ACC112 (cell line): ENCODE data around the gene TMEFF1.

Source experiments
- H2AFZ ChIP-seq: fragments of 200-600 bp; sonication (generic); one replicate; pipeline ENCODE4 v1.6.0; 2017; ENCODE audit warnings: antibody characterized with exemption, low read length; ENCODE audit not compliant: unreplicated experiment
- H3K27ac ChIP-seq: fragments of 200-600 bp; sonication (generic); 2 replicates; pipeline ENCODE4 v1.5.1; 2014; ENCODE audit warnings: low read depth, mild to moderate bottlenecking, antibody characterized with exemption, low read length, moderate library complexity
- H3K27me3 ChIP-seq: fragments of 200-600 bp; sonication (generic); 2 replicates; pipeline ENCODE4 v1.6.1; 2014; ENCODE audit warnings: mild to moderate bottlenecking, antibody characterized with exemption, low read length, moderate library complexity, mixed read lengths; ENCODE audit not compliant: insufficient read depth
- H3K36me3 ChIP-seq: fragments of 200-600 bp; sonication (generic); 2 replicates; pipeline ENCODE4 v1.6.1; 2016; ENCODE audit warnings: mild to moderate bottlenecking, antibody characterized with exemption, low read length, moderate library complexity, mixed read lengths; ENCODE audit not compliant: insufficient read depth
- H3K4me1 ChIP-seq: fragments of 200-600 bp; sonication (generic); one replicate; pipeline ENCODE4 v1.6.1; 2016; ENCODE audit warnings: low read length, mixed read lengths; ENCODE audit not compliant: insufficient read depth, unreplicated experiment, control insufficient read depth
- H3K4me3 ChIP-seq: fragments of 200-600 bp; sonication (generic); 2 replicates; pipeline ENCODE4 v1.5.1; 2014; ENCODE audit warnings: mild to moderate bottlenecking, low read depth, low read length
- H3K79me2 ChIP-seq: fragments of 200-600 bp; sonication (generic); one replicate; pipeline ENCODE4 v1.6.0; 2016; ENCODE audit warnings: low read length; ENCODE audit not compliant: control insufficient read depth, unreplicated experiment, insufficient read depth

TMEFF1 gene

GRCh38 chr9:100472788-100473275 lies at the start of gene TMEFF1:
TMEFF1 (plus strand) TSS chr9:100473149; CDS start chr9:100473545, 396 bp downstream.
- peak within 1 kb of the TSS; percentile 77 for H2AFZ ChIP-seq

DNA sequence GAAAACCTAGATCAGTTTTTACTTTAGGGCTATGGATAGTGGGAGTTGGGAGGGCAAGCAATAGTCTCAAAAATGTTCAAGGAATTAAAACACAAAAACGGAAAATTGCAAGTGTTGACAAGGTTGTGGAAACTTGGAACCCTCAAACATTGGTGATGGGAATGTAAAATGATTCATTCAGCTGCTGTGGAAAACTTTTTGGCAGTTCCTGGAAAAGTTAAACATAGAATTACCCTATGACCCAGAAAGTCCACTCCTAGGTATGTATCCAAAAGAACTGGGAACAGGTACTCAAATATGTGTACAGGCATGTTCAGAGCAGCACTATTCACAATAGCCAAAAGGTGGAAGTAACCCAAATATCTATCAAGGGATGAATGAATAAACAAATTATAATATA lies 47.2 kb upstream of the TMEFF1 start:
- peaks cover 33% of the 10 kb centered on the region for H3K4me1 ChIP-seq
- H3K27ac ChIP-seq = peak overlapping the region; percentile 94
- peak overlapping the region; percentile 79 for H2AFZ ChIP-seq
- no peaks in the 10 kb centered on the region for H3K27me3 ChIP-seq
- no peaks in the 10 kb centered on the region for H3K36me3 ChIP-seq
- H3K79me2 ChIP-seq = peaks cover 28% of the 10 kb centered on the region
- H3K4me3 ChIP-seq = peak overlapping the region; percentile 84

More at GRCh38 chr9:100472788-100473275, at the start of gene TMEFF1:
- peak within 1 kb of the TSS; percentile 87 for H3K4me3 ChIP-seq
- no peak within 1 kb of the TSS for H3K27ac ChIP-seq
- H3K79me2 ChIP-seq = no peaks in the 10 kb centered on the region
- H3K4me1 ChIP-seq = no peaks in the 10 kb centered on the region
- H3K36me3 ChIP-seq = no peaks in the 10 kb centered on the region
- H3K27me3 ChIP-seq = no peaks in the 10 kb centered on the region

- Histone ChIP-seq H3K27ac (peak overlapping the region; percentile 94), H3K4me3 (peak overlapping the region; percentile 84), H3K4me1 (peaks cover 34% of the 10 kb centered on the region), H2AFZ (peak overlapping the region; percentile 79), H3K36me3 (no peaks in the 10 kb centered on the region), H3K79me2 (peaks cover 32% of the 10 kb centered on the region), H3K27me3 (no peaks in the 10 kb centered on the region)
Measured at GRCh38 chr9:100426189-100426529, 46.8 kb upstream of the TMEFF1 start.

GRCh38 chr9:100426530-100427365 lies 46.2 kb upstream of the TMEFF1 start, which contains the start of gene MSANTD3:
MSANTD3 (plus strand) TSS chr9:100427143; CDS start chr9:100441939, 14,796 bp downstream.
- Histone ChIP-seq H3K79me2 (peaks cover 38% of the 10 kb centered on the region), H3K27me3 (no peaks in the 10 kb centered on the region), H3K27ac (peak within 1 kb of the TSS; percentile 98), H3K4me3 (peak within 1 kb of the TSS; percentile 89), H3K36me3 (no peaks in the 10 kb centered on the region), H3K4me1 (peaks cover 31% of the 10 kb centered on the region), H2AFZ (peak within 1 kb of the TSS; percentile 79)

GRCh38 chr9:100427366-100428263 lies 45.3 kb upstream of the TMEFF1 start:
- H3K27ac ChIP-seq = peak overlapping the region; percentile 98
- H3K4me3 ChIP-seq = peak overlapping the region; percentile 89
- peaks cover 31% of the 10 kb centered on the region for H3K4me1 ChIP-seq
- no peak overlapping the region for H2AFZ ChIP-seq
- no peaks in the 10 kb centered on the region for H3K27me3 ChIP-seq
- H3K36me3 ChIP-seq = no peaks in the 10 kb centered on the region
- H3K79me2 ChIP-seq = peaks cover 46% of the 10 kb centered on the region

DNA sequence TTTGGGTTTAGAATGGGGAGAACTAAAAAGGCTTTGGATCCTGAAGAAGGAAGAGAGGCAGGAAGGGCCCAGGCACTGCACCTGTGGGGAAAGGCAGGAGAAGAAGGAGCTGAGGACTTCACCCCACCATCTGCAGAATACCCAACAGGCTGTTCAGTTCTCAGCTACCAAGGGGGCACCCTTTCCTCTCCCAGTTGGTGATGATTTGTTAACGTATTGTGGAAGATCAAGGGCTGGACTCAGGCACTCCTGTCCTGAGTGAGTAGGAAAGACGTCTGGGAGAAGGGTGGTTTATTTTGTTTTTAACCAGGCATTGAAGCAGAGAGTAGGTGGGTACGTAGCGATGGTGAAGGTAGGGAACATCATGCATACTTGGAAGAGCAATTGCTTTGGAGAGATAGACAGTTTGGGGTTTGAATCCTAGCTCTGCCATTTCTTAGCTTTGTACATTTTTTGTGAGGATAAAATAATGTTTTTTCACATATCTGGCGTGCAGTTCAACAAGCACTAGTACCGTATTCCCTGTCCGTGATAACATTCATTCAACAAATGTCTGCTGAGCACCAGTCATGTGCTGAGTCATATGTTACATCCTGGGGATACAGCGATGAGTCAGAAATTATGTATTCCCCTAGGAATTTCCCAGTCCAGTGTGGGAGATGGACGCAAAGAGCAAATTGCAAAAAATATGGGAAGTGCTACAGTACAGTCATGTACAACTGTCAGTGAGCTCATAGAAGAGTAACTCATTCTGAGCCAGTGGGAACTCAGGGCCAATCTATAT lies 43.9 kb upstream of the TMEFF1 start:
- Histone ChIP-seq H3K36me3 (no peaks in the 10 kb centered on the region), H3K4me3 (peak overlapping the region; percentile 89), H3K27ac (peak overlapping the region; percentile 98), H2AFZ (no peak overlapping the region), H3K79me2 (peaks cover 61% of the 10 kb centered on the region), H3K27me3 (no peaks in the 10 kb centered on the region), H3K4me1 (peaks cover 31% of the 10 kb centered on the region)

- Histone ChIP-seq H3K36me3 (no peaks in the 10 kb centered on the region), H3K27me3 (no peaks in the 10 kb centered on the region), H3K79me2 (peaks cover 74% of the 10 kb centered on the region), H2AFZ (no peak overlapping the region), H3K4me1 (peaks cover 31% of the 10 kb centered on the region), H3K4me3 (peak overlapping the region; percentile 89), H3K27ac (peak overlapping the region; percentile 98)
Measured at GRCh38 chr9:100430286-100430940, 42.5 kb upstream of the TMEFF1 start.

DNA sequence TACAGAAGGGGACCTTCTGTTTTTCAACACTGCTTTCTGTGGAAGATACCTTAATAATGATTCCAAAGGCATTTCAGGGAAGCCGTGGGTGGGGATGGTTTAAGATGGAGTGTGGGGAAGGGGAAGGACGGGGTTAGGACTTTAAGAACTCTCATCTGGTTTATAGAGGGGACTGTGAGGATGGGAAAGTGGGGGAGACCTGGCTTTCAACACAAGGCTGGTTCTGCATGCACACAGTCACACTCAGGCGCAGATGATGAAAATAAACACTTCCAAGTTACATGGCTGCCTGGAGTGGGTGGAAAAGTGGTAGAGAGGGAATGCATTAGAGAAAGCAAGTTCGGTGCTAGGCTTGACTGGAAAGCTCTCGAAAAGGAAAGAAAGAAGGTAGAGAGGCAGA lies 41.1 kb upstream of the TMEFF1 start:
- H3K79me2 ChIP-seq = peaks cover 88% of the 10 kb centered on the region
- H3K4me1 ChIP-seq = peaks cover 23% of the 10 kb centered on the region
- H3K36me3 ChIP-seq = no peaks in the 10 kb centered on the region
- no peaks in the 10 kb centered on the region for H3K27me3 ChIP-seq
- no peak overlapping the region for H3K4me3 ChIP-seq
- H2AFZ ChIP-seq = no peak overlapping the region
- no peak overlapping the region for H3K27ac ChIP-seq

DNA sequence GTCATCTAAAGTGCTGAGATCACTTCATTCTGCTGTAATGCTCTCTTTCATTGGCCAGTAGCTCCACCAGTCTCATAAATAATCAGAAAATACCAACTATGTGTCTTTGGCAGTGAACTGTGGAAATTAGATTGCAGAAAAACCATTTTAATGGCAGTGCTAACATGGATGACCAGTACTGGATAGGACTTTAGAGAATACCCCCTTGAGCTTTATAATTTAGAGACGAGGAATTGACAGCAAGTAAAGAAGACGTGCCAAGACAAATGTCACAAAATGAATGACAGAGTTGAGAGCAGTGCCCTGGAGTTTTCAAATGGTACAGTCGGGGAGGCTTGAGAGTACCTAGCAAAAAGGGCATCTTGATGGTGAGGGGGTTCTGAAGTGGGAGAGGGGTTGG lies 40.2 kb upstream of the TMEFF1 start:
- H2AFZ ChIP-seq = no peak overlapping the region
- no peak overlapping the region for H3K27ac ChIP-seq
- H3K79me2 ChIP-seq = peaks cover 96% of the 10 kb centered on the region
- no peak overlapping the region for H3K4me3 ChIP-seq
- no peaks in the 10 kb centered on the region for H3K36me3 ChIP-seq
- no peaks in the 10 kb centered on the region for H3K27me3 ChIP-seq
- peaks cover 23% of the 10 kb centered on the region for H3K4me1 ChIP-seq
